Measurements from ENCODE around the gene LURAP1L.

LURAP1L gene

DNA sequence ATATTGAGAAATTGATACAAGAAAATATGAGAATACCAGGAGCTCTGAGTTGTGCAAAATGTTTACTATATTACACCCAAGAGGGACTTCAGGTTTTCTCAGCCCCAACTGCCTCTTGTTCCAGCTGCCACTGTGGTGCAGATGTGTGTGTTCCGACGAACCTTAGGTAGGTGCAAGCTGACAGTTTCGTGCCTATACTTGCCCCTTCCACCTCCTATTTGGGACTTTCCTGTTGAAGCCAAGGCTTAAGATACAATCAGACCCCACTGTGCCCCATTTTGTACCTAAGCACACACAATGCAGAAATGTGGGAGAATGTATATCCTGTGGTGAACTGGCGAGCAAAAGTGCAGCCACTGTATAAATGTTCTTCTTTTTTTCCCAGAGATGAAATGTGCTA, 80.2 kb downstream of the LURAP1L start:
- no peaks in the 10 kb centered on the region for H3K9me3 ChIP-seq (ENCODE audit: control insufficient read depth, insufficient read depth, low read depth, low read length)
- no peak overlapping the region for H3K4me3 ChIP-seq (ENCODE audit: low read depth, low read length)
- H3K4me1 ChIP-seq (ENCODE audit: control insufficient read depth, insufficient read depth, low read length): no peaks in the 10 kb centered on the region; the same call in 1 of the 2 replicates
- ChIA-PET POLR2A (no interaction called here), CTCF (interaction anchor here (0.6 kb wide), 1 partner anchor 179 kb away, joined by 4 read pairs; no protein-coding TSS in a partner anchor)
- TF ChIP-seq YY2 (tag by site-specific recombination; IDR thresholded peaks at IDR 0.05) (no peak), ZNF302 (tag by site-specific recombination; IDR thresholded peaks at IDR 0.05; ENCODE audit: low read depth) (no peak), ZSCAN5A (tag by site-specific recombination; IDR thresholded peaks at IDR 0.05) (no peak), ZNF518A (tag by site-specific recombination; conservative IDR thresholded peaks at IDR 0.05; ENCODE audit: low read depth) (no peak), ZNF837 (tag by site-specific recombination; IDR thresholded peaks at IDR 0.05) (no peak), ZNF341 (tag by site-specific recombination; IDR thresholded peaks at IDR 0.05; ENCODE audit: low read depth) (no peak), ZNF354C (tag by site-specific recombination; IDR thresholded peaks at IDR 0.05; ENCODE audit: borderline replicate concordance, low read depth) (no peak), ZNF701 (tag by site-specific recombination; IDR thresholded peaks at IDR 0.05) (no peak), GLIS2 (tag by site-specific recombination; IDR thresholded peaks at IDR 0.05) (no peak), ZBTB17 (tag by site-specific recombination; IDR thresholded peaks at IDR 0.05) (no peak), TSHZ1 (tag by site-specific recombination; IDR thresholded peaks at IDR 0.05; ENCODE audit: borderline replicate concordance) (no peak), ZNF560 (tag by site-specific recombination; IDR thresholded peaks at IDR 0.05; ENCODE audit: borderline replicate concordance) (no peak), ZNF132 (tag by site-specific recombination; IDR thresholded peaks at IDR 0.05; ENCODE audit: borderline replicate concordance) (no peak), KLF9 (tag by site-specific recombination; IDR thresholded peaks at IDR 0.05; ENCODE audit: low read depth) (no peak), BCL6B (tag by site-specific recombination; IDR thresholded peaks at IDR 0.05) (no peak), OVOL3 (tag by site-specific recombination; IDR thresholded peaks at IDR 0.05) (no peak)
- TF ChIP-seq, protein P1, sequence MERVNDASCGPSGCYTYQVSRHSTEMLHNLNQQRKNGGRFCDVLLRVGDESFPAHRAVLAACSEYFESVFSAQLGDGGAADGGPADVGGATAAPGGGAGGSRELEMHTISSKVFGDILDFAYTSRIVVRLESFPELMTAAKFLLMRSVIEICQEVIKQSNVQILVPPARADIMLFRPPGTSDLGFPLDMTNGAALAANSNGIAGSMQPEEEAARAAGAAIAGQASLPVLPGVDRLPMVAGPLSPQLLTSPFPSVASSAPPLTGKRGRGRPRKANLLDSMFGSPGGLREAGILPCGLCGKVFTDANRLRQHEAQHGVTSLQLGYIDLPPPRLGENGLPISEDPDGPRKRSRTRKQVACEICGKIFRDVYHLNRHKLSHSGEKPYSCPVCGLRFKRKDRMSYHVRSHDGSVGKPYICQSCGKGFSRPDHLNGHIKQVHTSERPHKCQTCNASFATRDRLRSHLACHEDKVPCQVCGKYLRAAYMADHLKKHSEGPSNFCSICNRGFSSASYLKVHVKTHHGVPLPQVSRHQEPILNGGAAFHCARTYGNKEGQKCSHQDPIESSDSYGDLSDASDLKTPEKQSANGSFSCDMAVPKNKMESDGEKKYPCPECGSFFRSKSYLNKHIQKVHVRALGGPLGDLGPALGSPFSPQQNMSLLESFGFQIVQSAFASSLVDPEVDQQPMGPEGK (tag by site-specific recombination; IDR thresholded peaks at IDR 0.05): no peak
- no peak overlapping the region for H3K27ac ChIP-seq (ENCODE audit: extremely low read depth, low read depth, low read length)
- H3K36me3 ChIP-seq (ENCODE audit: control insufficient read depth in 2 of 2, insufficient read depth in 1 of 2, low read length in 2 of 2): no peaks in the 10 kb centered on the region
